Measurements from ENCODE around the gene NAV2.

Gene NAV2

DNA sequence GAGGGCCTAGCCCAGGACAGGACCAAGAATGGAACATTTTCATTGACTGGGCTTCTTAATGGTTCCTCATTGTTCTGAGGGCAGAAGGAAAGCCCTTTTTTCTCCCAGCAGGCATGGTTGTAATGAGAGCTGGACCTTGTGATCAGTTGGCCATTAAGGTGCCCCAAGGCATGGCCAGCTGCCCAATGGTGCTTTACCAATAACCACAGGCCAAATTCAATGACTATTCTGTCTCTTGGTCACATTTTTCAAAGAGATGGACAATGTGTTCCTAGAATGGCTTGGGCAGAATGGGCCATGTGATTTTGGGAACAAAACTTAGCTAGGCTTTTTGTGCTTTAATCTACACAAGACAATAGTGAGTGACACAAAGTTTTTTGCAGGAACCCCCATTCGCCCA, 7.3 kb downstream of the NAV2 start:
- TF ChIP-seq, protein P1, sequence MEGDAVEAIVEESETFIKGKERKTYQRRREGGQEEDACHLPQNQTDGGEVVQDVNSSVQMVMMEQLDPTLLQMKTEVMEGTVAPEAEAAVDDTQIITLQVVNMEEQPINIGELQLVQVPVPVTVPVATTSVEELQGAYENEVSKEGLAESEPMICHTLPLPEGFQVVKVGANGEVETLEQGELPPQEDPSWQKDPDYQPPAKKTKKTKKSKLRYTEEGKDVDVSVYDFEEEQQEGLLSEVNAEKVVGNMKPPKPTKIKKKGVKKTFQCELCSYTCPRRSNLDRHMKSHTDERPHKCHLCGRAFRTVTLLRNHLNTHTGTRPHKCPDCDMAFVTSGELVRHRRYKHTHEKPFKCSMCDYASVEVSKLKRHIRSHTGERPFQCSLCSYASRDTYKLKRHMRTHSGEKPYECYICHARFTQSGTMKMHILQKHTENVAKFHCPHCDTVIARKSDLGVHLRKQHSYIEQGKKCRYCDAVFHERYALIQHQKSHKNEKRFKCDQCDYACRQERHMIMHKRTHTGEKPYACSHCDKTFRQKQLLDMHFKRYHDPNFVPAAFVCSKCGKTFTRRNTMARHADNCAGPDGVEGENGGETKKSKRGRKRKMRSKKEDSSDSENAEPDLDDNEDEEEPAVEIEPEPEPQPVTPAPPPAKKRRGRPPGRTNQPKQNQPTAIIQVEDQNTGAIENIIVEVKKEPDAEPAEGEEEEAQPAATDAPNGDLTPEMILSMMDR (IDR thresholded peaks at IDR 0.05; ENCODE audit: low read depth, low read length) = no peak
- no peak for DNase-seq (ENCODE audit: extremely low read depth, low read depth)

DNA sequence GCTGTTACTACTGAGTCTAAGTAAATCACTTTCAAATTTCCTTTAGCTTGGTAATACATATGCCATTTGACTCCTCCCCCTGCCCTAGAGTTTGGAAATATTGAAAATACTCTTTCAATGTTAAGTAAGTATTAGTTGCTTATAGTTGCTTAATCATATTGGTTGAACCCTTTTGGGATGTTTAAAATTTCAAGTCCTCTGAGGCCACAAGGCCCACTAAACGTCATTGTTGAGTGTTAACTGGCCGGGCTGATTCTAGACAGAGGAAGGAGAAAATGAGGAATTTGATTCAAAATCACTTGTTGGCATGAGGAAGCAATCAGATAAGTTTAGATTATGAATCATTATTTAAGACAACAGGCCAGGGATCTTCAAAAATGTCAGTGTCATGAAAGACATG, 8.5 kb downstream of the NAV2 start:
- no peak for DNase-seq (ENCODE audit: extremely low read depth, low read depth)
- TF ChIP-seq, protein P1 (IDR thresholded peaks at IDR 0.05; ENCODE audit: low read depth, low read length) = no peak

DNA sequence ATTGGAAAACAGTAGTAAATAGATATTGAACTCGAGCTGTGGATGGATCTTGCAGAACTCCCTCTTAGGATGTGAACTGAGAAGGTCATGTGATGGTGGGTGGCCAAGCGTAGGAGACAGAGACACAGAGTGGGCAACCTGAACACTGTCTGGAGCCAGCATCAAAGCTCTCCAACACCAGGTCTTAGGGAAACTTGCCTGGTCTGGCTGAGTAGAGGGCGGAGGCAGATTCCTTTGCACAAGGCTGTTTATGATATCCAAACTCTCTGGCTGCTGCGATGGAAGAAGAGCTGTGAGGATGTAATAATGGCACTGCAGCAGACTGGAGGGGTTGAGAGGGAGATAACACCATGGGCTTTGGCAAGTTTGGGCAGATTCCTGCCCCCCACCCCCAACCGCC, 10.1 kb downstream of the NAV2 start:
- DNase-seq (ENCODE audit: extremely low read depth, low read depth) = no peak
- TF ChIP-seq, protein P1 (IDR thresholded peaks at IDR 0.05; ENCODE audit: low read depth, low read length) = no peak

DNA sequence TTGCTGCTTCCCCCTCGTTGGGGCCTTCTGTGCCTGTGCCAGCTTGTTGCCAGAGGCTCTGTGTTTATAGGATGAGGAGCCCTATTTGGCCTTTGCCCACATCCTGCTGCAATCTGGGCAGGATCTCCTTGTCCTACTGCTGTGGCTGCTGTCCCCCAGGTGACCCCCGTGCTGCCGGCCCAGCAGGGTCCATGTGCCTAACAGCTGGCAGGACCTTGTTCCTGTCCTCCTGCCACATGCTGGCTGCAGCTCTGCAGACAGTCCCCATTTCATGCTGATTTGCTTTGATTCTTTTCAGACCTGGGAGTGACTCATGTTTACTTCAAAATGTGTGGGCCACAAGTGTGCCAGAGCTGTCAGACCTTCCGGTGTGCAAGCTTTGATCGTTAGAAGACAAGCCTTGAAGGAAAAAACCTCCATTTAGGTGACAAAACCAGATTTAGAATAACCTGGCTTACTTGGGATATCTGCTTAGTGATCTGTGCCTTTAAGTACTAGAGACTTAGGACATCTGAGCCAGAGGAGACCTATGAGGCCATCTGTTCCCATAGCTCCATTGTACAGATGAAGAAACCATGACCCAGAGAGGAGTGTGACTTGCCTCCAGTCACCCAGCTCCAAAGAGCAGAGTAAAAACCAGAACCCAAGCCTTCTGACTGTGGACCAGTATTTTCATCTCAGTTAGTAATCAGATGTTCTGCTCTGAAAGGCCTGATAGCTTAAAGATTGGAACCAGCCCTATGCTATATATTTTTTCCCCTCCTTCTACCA, 11.1 kb downstream of the NAV2 start:
- no peak for DNase-seq (ENCODE audit: extremely low read depth, low read depth)
- TF ChIP-seq, protein P1 (IDR thresholded peaks at IDR 0.05; ENCODE audit: low read depth, low read length) = no peak

DNA sequence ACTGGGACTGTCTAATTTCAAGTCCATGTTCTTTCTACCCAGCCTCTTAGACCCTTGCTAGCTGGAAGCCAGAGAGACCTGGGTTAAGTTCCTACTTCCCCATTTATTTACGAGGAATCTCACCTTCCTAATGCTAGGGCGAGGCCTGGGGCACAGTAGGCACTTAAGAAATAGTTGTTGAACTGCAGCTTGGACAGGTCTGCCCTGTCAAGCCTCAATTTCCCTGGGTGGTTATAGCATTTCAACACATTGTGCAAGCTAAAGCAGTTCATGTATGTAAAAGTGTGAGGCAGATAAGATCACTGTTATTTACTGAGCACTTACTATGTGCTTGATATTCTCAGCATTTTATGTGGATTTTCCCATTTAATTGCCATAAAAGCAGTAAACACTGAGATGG, 12.1 kb downstream of the NAV2 start:
- TF ChIP-seq, protein P1 (IDR thresholded peaks at IDR 0.05; ENCODE audit: low read depth, low read length) = no peak

DNA sequence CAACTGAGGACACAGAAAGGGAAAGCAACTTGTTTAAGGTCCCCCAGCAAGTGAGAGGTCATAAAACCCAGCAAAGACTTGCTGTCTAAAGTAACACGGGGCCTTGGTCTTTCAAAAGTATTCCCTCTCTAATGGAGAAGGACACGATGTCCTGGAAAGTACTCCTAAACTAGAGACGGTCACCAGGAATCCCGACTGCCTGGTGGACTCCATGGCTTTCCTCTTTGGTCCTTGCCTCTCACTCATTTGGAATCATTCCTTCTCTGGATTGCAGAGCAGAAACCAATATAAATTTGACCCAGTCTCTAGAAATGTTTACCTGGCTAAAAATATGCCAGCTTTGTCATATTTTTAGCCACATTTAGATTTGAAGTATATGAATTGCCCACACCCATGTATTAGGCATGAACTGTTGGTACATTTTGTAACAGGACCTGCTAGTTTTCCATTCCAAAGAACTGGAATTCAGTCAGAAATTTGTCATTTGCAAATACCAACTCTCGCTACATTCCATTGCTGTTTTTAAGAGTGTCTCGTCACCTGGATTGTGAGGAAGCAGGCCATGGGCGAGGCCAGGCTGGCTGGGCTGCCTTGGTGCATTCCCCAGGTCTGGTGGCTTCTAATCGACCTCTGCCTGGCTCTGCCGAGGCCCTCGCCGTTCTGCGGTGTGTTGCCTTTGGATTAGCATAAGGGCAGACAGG, 12.9 kb downstream of the NAV2 start:
- no peak for DNase-seq (ENCODE audit: extremely low read depth, low read depth)
- TF ChIP-seq, protein P1 (IDR thresholded peaks at IDR 0.05; ENCODE audit: low read depth, low read length) = no peak

More for the DNA sequence above, 12.1 kb downstream of the NAV2 start:
- no peak for DNase-seq (ENCODE audit: extremely low read depth, low read depth)

DNA sequence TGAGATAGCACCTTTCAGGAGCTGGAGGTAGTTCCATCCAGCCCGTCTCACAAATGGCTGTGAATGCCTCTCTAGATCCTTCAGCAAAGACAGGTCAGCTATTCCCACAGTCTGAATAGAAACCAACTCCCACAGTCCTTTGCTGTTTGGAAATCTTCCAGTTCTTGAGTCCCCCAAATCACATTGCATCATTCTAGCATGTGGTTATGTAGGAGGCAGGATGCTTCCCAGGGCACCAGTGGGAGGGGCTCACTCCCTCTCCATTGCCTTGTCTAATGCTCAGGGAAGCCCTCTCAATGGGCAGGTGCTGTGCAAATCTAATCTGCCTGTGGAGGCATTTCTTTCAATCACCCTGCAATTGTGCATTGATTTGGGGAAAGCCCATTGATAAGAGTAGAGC, 14.6 kb downstream of the NAV2 start:
- TF ChIP-seq, protein P1 (IDR thresholded peaks at IDR 0.05; ENCODE audit: low read depth, low read length) = no peak
- peak; percentile 44 for DNase-seq (ENCODE audit: extremely low read depth, low read depth)

All from AG09319 (cell line).